ENCODE results near the gene ARHGEF40. TPM values are rescaled to one million over a fixed set of nuclear protein-coding genes. Genes with fewer than 3 reads are reported as not detected.

ARHGEF40 gene
- polyA plus RNA-seq, 1 donor (not counting 4 experiments of a cell fraction or from before 2014, with no cell fraction given): 8.7 TPM

DNA sequence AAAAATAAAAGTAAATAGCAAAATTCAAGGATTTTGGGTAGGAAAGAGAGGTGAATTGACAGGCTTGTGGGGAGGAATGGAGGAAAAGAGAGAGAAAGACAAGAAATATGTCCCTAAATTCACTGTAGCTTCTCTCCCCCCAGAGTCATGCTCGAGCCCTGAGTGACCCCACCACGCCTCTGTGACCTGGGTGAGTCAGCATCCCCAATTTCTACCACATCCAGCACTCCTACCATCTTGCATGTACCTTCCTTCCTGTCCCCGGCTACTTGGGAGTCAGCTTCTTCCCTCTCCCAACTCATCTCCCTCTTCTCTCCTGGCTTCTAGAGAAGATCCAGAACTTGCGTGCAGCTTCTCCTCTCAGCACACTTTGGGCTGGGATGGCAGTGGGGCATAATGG, 18.6 kb downstream of the ARHGEF40 start:
- H3K9ac ChIP-seq (ENCODE audit: control insufficient read depth, extremely low read depth, insufficient read depth, low read length): no peak overlapping the region
- FAIRE-seq (no peak), DNase-seq (ENCODE audit: low read depth, low spot score) (no peak)
- peaks cover 3% of the 10 kb centered on the region for H4K20me1 ChIP-seq (ENCODE audit: control insufficient read depth, extremely low read depth, insufficient read depth, low read length)
- H3K36me3 ChIP-seq (ENCODE audit: control insufficient read depth in 2 of 2, extremely low read depth in 1 of 2, insufficient read depth in 2 of 2, low read length in 2 of 2): peaks cover 18 to 23% of the 10 kb centered on the region in 2 experiments
- H3K27ac ChIP-seq (ENCODE audit: control insufficient read depth, insufficient read depth, low read length): no peak overlapping the region
- peaks cover 3% of the 10 kb centered on the region for H3K9me1 ChIP-seq (ENCODE audit: control insufficient read depth, extremely low read depth, insufficient read depth, low read length)
- peaks cover 17% of the 10 kb centered on the region for H3K4me1 ChIP-seq (ENCODE audit: control insufficient read depth, extremely low read depth, insufficient read depth, low read length)
- no peaks in the 10 kb centered on the region for H3K9me3 ChIP-seq (ENCODE audit: control insufficient read depth, low read depth, low read length)
- H3K4me3 ChIP-seq (ENCODE audit: control insufficient read depth in 2 of 3, extremely low read depth in 1 of 3, insufficient read depth in 2 of 3, low read depth in 1 of 3, low read length in 3 of 3): no peak overlapping the region
- TF ChIP-seq EZH2 (IDR thresholded peaks at IDR 0.05; ENCODE audit: low read length): no peak
- TF ChIP-seq, protein P1, sequence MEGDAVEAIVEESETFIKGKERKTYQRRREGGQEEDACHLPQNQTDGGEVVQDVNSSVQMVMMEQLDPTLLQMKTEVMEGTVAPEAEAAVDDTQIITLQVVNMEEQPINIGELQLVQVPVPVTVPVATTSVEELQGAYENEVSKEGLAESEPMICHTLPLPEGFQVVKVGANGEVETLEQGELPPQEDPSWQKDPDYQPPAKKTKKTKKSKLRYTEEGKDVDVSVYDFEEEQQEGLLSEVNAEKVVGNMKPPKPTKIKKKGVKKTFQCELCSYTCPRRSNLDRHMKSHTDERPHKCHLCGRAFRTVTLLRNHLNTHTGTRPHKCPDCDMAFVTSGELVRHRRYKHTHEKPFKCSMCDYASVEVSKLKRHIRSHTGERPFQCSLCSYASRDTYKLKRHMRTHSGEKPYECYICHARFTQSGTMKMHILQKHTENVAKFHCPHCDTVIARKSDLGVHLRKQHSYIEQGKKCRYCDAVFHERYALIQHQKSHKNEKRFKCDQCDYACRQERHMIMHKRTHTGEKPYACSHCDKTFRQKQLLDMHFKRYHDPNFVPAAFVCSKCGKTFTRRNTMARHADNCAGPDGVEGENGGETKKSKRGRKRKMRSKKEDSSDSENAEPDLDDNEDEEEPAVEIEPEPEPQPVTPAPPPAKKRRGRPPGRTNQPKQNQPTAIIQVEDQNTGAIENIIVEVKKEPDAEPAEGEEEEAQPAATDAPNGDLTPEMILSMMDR (optimal IDR thresholded peaks at IDR 0.05 in 1 of 3, IDR thresholded peaks at IDR 0.05 in 1 of 3, conservative IDR thresholded peaks at IDR 0.05 in 1 of 3; ENCODE audit: extremely low read depth in 1 of 3, insufficient read depth in 2 of 3, low read length in 3 of 3): no peak
- no peaks in the 10 kb centered on the region for H3K27me3 ChIP-seq (ENCODE audit: control insufficient read depth, extremely low read depth, insufficient read depth, low read length)
- no peak overlapping the region for H3K4me2 ChIP-seq (ENCODE audit: control insufficient read depth, extremely low read depth, insufficient read depth, low read depth, low read length)
- dilution Hi-C loops (cut with MboI; ENCODE audit: extremely low pct_ligation_motif_present, low sequenced_read_pairs): no loop called here
- no peak overlapping the region for H2AFZ ChIP-seq (ENCODE audit: control insufficient read depth, low read length)
- H3K79me2 ChIP-seq (ENCODE audit: control insufficient read depth, insufficient read depth, low read length): no peaks in the 10 kb centered on the region

DNA sequence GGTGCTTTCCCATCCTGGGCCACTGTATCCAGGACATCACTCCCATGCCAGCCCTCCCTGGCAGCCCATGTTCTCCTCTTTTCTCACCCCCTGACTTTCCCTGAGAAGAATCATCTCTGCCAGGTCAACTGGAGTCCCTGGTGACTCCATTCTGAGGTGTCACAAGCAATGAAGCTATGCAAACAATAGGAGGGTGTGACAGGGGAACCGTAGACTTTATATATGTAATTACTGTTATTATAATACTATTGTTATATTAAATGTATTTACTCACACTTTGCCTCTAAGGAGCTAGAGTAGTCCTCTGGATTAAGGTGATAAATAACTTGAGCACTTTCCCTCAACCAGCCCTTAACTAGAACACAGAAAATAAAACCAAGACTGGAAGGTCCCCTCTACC, 19.2 kb downstream of the ARHGEF40 start:
- Histone ChIP-seq H2AFZ (ENCODE audit: control insufficient read depth, low read length) (no peak overlapping the region), H3K79me2 (ENCODE audit: control insufficient read depth, insufficient read depth, low read length) (peaks cover 6% of the 10 kb centered on the region), H3K4me2 (ENCODE audit: control insufficient read depth, extremely low read depth, insufficient read depth, low read depth, low read length) (no peak overlapping the region), H3K27ac (ENCODE audit: control insufficient read depth, insufficient read depth, low read length) (no peak overlapping the region), H3K4me3 (ENCODE audit: control insufficient read depth in 2 of 3, extremely low read depth in 1 of 3, insufficient read depth in 2 of 3, low read depth in 1 of 3, low read length in 3 of 3) (no peak overlapping the region), H3K9ac (ENCODE audit: control insufficient read depth, extremely low read depth, insufficient read depth, low read length) (no peak overlapping the region), H3K27me3 (ENCODE audit: control insufficient read depth, extremely low read depth, insufficient read depth, low read length) (no peaks in the 10 kb centered on the region), H3K9me1 (ENCODE audit: control insufficient read depth, extremely low read depth, insufficient read depth, low read length) (peaks cover 3% of the 10 kb centered on the region), H3K36me3 (ENCODE audit: control insufficient read depth in 2 of 2, extremely low read depth in 1 of 2, insufficient read depth in 2 of 2, low read length in 2 of 2) (peaks cover 18 to 23% of the 10 kb centered on the region in 2 experiments), H3K4me1 (ENCODE audit: control insufficient read depth, extremely low read depth, insufficient read depth, low read length) (peaks cover 15% of the 10 kb centered on the region), H4K20me1 (ENCODE audit: control insufficient read depth, extremely low read depth, insufficient read depth, low read length) (peaks cover 4% of the 10 kb centered on the region), H3K9me3 (ENCODE audit: control insufficient read depth, low read depth, low read length) (no peaks in the 10 kb centered on the region)
- FAIRE-seq: no peak
- dilution Hi-C loops (cut with MboI; ENCODE audit: extremely low pct_ligation_motif_present, low sequenced_read_pairs): no loop called here
- TF ChIP-seq EZH2 (IDR thresholded peaks at IDR 0.05; ENCODE audit: low read length): no peak
- TF ChIP-seq, protein P1 (optimal IDR thresholded peaks at IDR 0.05 in 1 of 3, IDR thresholded peaks at IDR 0.05 in 1 of 3, conservative IDR thresholded peaks at IDR 0.05 in 1 of 3; ENCODE audit: extremely low read depth in 1 of 3, insufficient read depth in 2 of 3, low read length in 3 of 3): no peak
- DNase-seq (ENCODE audit: low read depth, low spot score): no peak
